ENCODE data around the gene PADI4.
"Not testable (repeated sequence)": the region's sequence is repeated elsewhere in the genome, so short reads cannot be mapped to it uniquely, and the experiment has no call there.

The PADI4 gene

GRCh38 chr1:17392199-17392740 is 84.3 kb downstream of the PADI4 start:
- no peak for DNase-seq (ENCODE audit: low read depth in 2 of 2)

GRCh38 chr1:17393230-17393629 is 85.2 kb downstream of the PADI4 start:
- no peak for DNase-seq (ENCODE audit: low read depth in 2 of 2)

DNA sequence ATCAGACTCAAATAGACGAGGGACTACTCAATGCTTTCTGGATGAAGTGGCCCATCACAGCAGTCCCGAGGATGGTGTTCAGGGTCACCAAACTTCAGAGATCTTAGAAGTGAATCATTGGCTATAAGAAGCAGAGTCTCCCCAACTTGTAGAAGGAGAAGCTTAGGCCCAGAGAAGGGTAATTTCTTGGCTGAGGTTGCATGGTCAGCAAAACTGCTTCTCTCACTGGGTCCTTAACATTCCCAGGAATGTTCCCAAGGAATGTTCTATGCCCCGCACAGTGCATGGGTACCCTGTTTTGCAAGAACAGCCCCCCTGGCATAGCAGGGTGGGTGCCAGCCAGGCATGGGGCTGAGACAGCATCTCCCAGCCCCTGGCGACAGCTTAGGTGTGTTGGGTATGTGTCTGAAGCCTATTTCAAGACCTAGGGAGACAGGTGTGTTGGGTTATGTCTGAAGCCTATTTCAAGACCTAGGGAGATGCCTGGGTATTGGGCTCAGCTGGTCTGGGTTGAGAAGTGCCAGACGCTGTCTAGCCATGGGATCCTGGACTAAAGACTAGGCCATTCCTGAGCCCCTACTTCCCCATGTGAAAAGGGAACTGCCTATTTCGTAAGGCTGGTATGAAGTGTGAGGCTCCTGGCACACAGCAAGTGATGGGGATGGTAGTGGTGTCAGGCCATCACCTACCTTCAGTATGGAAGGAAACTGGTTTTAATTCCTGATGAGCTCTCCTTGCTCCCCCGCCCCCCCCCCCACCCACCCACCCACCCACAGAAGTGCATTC is 90.1 kb downstream of the PADI4 start:
- DNase-seq (ENCODE audit: low read depth in 2 of 2): no peak

DNA sequence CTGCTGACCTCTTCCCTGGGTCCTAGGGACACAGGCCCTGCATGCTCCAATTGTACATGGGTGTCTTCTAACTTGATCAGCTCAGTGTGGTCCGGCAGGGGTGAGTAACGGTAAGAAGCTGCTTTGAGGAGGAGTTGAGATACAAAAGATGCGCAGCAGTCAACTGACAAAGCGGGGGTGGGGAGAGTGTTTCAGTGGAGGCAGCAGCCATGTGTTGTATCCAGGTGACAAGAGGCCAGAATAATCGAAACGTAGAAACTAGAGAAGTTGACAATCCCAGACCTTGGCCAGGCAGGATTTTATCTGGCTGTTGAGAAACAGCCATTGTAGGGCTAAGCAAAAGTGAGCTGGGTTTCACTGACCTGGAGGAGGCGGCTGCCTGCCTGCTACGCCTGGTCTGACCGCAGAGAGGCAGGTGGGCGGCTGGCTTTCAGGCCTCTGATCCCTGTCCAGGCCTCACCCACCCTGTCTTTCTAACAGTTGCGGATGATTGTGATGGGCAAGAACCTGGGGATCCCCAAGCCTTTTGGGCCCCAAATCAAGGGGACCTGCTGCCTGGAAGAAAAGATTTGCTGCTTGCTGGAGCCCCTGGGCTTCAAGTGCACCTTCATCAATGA is 92.8 kb downstream of the PADI4 start:
- no peak for DNase-seq (ENCODE audit: low read depth in 2 of 2)

GRCh38 chr1:17401841-17402240 is 93.8 kb downstream of the PADI4 start:
- no peak for DNase-seq (ENCODE audit: low read depth in 2 of 2)

- DNase-seq (ENCODE audit: low read depth in 2 of 2): no peak
These were observed 95.1 kb downstream of the PADI4 start for GRCh38 chr1:17403081-17403480.

DNA sequence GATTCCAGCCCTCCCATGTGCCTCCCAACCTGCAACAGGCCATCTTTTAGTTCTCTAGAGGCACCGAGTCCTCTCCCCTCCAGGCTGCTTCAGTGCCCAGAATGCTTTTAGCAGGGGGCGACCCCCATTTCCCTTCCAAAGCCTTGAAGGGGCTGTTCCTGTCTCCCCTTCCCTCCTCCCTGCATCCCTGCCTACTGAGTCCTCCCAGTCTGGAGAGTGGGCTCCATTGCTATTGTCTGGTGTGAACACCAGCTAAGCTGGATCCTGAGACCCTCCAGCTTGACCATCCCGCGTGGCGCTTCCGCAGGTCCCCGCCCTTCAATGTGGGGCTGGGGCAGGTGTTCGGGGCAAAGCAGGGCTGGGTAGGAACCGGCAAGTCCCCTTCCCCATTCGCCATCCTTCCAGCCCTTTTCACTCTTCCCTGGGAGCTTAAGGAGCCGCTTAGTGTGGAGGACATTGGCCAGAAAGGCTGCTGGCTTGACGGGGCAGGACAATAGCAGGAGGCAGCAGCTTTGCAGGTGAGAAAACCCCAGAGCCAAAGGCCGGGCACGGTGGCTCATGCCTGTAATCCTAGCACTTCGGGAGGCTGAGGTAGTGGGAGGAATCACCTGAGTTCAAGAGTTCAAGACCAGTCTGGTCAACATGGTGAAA is 96.2 kb downstream of the PADI4 start:
- no peak for DNase-seq (ENCODE audit: low read depth in 2 of 2)

- DNase-seq (ENCODE audit: low read depth in 2 of 2): no peak
These were observed 96.8 kb downstream of the PADI4 start for GRCh38 chr1:17404820-17405219.

DNA sequence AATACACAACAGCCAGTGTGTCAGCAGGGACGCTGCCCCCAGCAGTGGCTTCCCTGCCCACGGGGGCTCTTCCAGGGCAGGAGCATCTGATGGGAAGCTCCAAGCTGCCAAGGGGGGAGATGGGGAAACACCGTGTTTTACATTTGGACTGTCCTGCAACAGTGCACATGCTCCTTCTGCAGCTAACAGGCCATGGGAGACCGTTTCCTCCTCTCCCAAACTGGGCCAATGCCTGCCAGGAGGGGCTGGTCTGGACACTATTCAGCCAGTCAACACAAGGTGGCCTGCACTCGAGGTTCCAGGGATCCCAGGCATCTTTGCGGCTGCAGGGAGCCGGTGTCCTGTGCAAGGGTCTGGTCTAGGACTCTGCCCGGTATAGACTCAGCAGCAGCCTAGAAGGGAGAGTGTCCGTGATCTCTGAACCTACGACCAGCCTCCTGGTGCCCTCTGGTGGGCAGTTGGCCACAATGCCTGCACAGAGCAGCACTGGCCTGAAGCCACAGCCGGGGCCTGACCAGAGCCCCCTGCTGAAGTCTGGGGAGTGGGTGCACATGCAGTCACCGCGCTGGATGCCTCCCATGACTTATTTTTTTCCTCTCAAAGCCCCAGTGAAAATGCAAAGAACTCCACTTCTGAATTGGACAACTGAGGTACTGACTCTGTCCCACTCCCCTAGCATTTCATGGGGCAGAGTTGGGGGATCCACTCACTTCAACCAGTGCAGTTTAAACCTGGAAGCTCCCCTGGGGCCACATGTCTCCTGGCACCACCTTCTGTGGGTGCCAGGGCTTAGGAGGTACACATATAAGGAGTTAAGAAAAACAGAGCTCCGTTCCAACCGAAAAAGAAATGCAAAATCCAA is 98.1 kb downstream of the PADI4 start:
- DNase-seq (ENCODE audit: low read depth in 2 of 2): peak in 1 of 2 donors; percentile 19

GRCh38 chr1:17406760-17407475 is 98.9 kb downstream of the PADI4 start:
- DNase-seq (ENCODE audit: low read depth in 2 of 2): not testable (repeated sequence)

GRCh38 chr1:17407786-17408514 is 100.0 kb downstream of the PADI4 start:
- not testable (repeated sequence) for DNase-seq (ENCODE audit: low read depth in 2 of 2)

GRCh38 chr1:17409391-17409811 is 101.4 kb downstream of the PADI4 start:
- no peak for DNase-seq (ENCODE audit: low read depth in 2 of 2)

DNA sequence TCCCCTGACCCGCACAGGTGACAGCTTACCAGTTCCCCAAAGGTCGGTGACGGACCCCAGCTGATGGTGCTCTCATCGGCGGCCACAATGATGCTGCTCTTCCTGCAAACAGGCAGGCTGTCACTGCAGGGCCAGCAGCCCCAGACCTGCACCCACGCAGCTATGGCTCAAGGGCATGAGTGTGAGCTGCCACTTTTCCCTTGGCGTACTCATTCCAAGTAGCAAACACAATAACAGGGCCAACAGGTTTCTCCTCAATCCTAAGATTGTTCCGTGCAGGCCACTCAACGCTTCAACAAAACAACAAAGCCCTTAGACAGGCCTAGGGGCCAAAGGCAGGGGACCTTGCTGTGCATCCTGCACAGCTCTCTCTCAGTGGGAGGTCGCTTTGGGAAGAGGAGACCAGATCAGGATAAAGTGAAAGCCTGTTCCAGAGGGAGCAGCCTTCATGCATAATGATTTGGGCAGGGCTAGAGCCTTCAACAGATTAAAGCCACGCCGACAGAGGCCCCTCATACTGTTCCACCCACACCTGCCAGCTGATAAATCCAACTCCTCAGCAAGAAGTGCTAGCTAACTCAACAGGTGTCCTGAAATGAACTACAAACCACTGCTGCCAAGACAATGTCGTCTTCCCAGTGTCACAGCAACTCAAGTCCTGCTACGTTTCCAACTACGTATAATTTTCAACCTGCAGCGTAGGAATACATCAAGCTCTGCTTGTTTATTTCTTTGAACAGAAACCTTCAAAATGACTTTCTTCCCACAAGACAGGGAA is 104.3 kb downstream of the PADI4 start:
- no peak for DNase-seq (ENCODE audit: low read depth in 2 of 2)

All from stimulated activated CD4-positive, alpha-beta T cell treated with anti-CD3 and anti-CD28 coated beads, Interleukin-1b, Interleukin-23, amount 100 ng/mL, for 1 hour (primary cell).